Activated naive CD8-positive, alpha-beta T cell treated with anti-CD3 and anti-CD28 coated beads, Interleukin-2, amount 10 ng/mL, durations not matched to agents 7 days and 5 days (primary cell): ENCODE measurements around the gene SLC4A8. TPM values are rescaled to one million over a fixed set of nuclear protein-coding genes. Genes with fewer than 3 reads are reported as not detected.

Source experiments
- ATAC-seq: fragments of 150-1000 bp; cut with Tn5 transposase; one replicate; pipeline ENCODE4 v1.10.0; 2021; ENCODE audit warnings: low read depth, moderate library complexity
- POLR2A ChIA-PET: fragments of 350-600 bp; sonication (Branson Sonifier 250); formaldehyde crosslinking; loops from one replicate; lab custom pipeline; 2021; ENCODE audit warnings: antibody characterized with exemption; lab: Charles Lee
- DNase-seq: peaks from one replicate; pipeline ENCODE4 v3.0.0; 2021
- H3K27ac Mint-ChIP-seq: one replicate; pipeline ENCODE4 v1.8.0; 2022; ENCODE audit warnings: mild to moderate bottlenecking, mixed read lengths
- H3K27me3 Mint-ChIP-seq: one replicate; pipeline ENCODE4 v1.8.0; 2022; ENCODE audit warnings: mild to moderate bottlenecking, moderate library complexity, mixed read lengths
- H3K36me3 Mint-ChIP-seq: one replicate; pipeline ENCODE4 v1.8.0; 2021; ENCODE audit warnings: mild to moderate bottlenecking, mixed read lengths
- H3K4me1 Mint-ChIP-seq: one replicate; pipeline ENCODE4 v1.8.0; 2021; ENCODE audit warnings: mixed read lengths
- H3K4me3 Mint-ChIP-seq: one replicate; pipeline ENCODE4 v1.8.0; 2022; ENCODE audit warnings: mild to moderate bottlenecking, moderate library complexity, mixed read lengths
- H3K9me3 Mint-ChIP-seq: one replicate; pipeline ENCODE4 v1.8.0; 2021; ENCODE audit warnings: mixed read lengths
- total RNA-seq, 2 experiments: library from RNA; stranded (reverse); gene quantifications; one replicate each; pipeline ENCODE4 v1.2.3, GENCODE V29; 2021

The SLC4A8 gene
- total RNA-seq, 2 experiments from 2014 or later: 6.1 TPM

DNA sequence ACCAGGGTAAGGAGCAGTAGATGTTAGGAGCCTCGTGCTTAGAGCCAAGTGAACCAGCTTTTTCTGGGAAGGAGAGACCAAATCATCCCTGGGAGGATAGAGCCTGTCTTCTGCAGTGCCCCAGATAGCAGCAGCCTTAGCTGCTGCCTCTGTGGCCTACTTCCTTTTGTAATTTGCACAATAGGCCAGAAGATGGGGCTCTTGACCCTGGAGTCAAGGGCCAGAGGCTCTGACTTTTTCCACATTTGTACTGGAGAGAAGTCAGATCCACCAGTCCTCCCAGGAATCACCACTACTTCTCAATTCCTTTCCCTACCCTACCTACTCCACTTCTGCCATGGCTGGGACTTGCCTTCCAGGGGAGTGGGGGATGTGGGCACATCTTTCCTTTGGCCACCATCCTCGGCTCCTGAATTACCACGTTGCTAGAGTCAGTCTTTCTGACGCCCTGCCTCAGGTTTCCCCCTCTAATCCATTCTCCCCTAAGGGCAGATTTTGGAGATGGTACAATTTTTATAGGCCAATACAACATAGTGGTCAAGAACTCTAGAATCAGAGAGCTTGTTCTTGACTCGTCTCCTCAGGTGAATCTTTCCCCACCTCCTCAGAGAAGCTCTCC lies 3.3 kb upstream of the SLC4A8 start:
- Mint-ChIP-seq H3K9me3 (no peaks in the 10 kb centered on the region), H3K36me3 (no peaks in the 10 kb centered on the region), H3K4me3 (no peak overlapping the region), H3K27ac (no peak overlapping the region), H3K27me3 (peaks cover 3% of the 10 kb centered on the region), H3K4me1 (peaks cover 19% of the 10 kb centered on the region)
- ATAC-seq (no peak), DNase-seq (peak; percentile 42)
- POLR2A ChIA-PET: interaction anchor here (1.0 kb wide), 1 partner anchor 111 kb away, joined by 3 read pairs; no protein-coding TSS in a partner anchor

DNA sequence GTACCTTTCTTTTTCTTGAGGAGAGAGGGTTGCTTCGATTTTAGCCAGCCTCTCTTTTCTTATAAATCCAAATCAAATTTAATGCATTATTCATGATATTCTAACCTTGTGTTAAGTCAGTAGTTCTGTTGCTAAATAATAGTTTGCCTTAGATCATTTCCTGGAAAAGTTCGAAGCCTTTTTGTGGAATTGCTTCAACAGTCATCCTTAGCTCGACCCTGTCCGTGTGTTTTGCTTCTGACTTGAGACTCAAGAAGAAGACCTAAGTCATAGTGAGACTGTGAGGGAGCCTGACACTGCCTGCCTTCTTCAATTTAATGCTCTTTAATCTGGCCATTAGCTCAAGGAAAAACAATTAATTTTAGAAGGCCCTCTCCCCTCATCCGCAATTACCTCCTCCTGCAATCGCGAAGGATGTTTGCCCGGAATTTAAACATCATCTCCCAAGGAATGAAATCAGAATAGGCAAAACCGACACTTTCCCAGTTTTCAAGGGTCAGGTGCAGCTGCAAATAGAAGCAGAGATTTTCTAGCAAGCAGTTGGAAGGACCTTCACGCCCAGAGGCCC lies 453 bp upstream of the SLC4A8 start:
- Mint-ChIP-seq H3K4me1 (peaks cover 27% of the 10 kb centered on the region), H3K27me3 (peaks cover 3% of the 10 kb centered on the region), H3K9me3 (no peaks in the 10 kb centered on the region), H3K36me3 (no peaks in the 10 kb centered on the region), H3K4me3 (peak overlapping the region; percentile 76), H3K27ac (no peak overlapping the region)
- POLR2A ChIA-PET: interaction anchor here (0.6 to 1.1 kb wide), 2 partner anchors 30 to 97 kb away, joined by 4 to 7 read pairs; no protein-coding TSS in a partner anchor
- DNase-seq (no peak), ATAC-seq (no peak)

DNA sequence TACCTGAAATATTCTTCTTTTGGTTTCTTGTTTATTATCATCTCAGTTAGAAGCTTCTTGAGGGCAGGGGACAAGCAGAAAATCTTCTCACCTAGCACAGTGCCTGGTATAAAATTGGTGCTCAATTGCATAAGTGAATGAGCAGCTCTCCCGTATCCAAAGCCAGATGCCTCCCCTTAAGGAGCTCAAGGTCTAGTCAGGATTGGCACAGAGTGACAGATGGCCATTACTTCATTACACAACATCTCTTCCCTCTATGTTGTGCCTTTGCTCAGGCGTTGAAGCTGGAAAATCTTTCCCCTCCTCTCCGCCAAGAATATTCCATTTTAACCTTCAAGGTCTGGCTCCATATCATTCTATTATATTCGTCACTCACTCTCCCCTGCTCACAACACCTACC lies 3.6 kb downstream of the SLC4A8 start:
- POLR2A ChIA-PET: no interaction called here
- Mint-ChIP-seq H3K27me3 (peaks cover 12% of the 10 kb centered on the region), H3K36me3 (peaks cover 3% of the 10 kb centered on the region), H3K4me1 (peaks cover 21% of the 10 kb centered on the region), H3K4me3 (no peak overlapping the region), H3K27ac (no peak overlapping the region), H3K9me3 (peaks cover 1% of the 10 kb centered on the region)
- ATAC-seq: no peak
- no peak for DNase-seq

DNA sequence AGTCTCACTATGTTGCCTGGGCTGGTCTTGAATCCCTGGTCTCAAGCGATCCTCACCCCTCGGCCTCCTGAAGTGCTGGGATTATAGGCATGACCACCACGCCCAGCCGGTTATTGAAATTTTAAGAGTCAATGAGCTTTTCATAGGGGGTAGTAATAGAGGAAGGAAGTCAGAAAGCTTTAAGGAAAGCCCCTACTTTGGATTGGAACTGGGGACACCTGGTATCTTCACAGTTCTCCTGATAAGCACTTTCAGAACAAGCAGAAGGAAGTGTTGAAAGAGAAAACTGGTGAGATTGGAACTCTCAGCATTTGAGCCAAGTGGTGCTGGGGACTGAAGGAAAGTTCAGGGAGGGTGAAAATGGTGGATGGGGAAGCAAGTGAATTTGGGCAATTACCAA lies 5.1 kb downstream of the SLC4A8 start:
- Mint-ChIP-seq H3K4me3 (no peak overlapping the region), H3K4me1 (peaks cover 15% of the 10 kb centered on the region), H3K27ac (no peak overlapping the region), H3K36me3 (peaks cover 3% of the 10 kb centered on the region), H3K27me3 (peaks cover 11% of the 10 kb centered on the region), H3K9me3 (peaks cover 1% of the 10 kb centered on the region)
- POLR2A ChIA-PET: no interaction called here
- ATAC-seq (no peak), DNase-seq (no peak)

GRCh38 chr12:51430196-51430895 lies 5.7 kb downstream of the SLC4A8 start:
- peaks cover 1% of the 10 kb centered on the region for H3K9me3 Mint-ChIP-seq
- H3K4me3 Mint-ChIP-seq: no peak overlapping the region
- ATAC-seq: no peak
- peaks cover 13% of the 10 kb centered on the region for H3K4me1 Mint-ChIP-seq
- POLR2A ChIA-PET: no interaction called here
- peaks cover 16% of the 10 kb centered on the region for H3K27me3 Mint-ChIP-seq
- DNase-seq: no peak
- no peak overlapping the region for H3K27ac Mint-ChIP-seq
- H3K36me3 Mint-ChIP-seq: peaks cover 3% of the 10 kb centered on the region

GRCh38 chr12:51432921-51433320 lies 8.3 kb downstream of the SLC4A8 start:
- Mint-ChIP-seq H3K9me3 (peaks cover 1% of the 10 kb centered on the region), H3K4me1 (peaks cover 9% of the 10 kb centered on the region), H3K27ac (no peak overlapping the region), H3K4me3 (no peak overlapping the region), H3K27me3 (peaks cover 16% of the 10 kb centered on the region), H3K36me3 (peaks cover 3% of the 10 kb centered on the region)
- no peak for ATAC-seq
- DNase-seq: no peak
- POLR2A ChIA-PET: no interaction called here

GRCh38 chr12:51434305-51434704 lies 9.7 kb downstream of the SLC4A8 start:
- H3K27ac Mint-ChIP-seq: no peak overlapping the region
- peaks cover 16% of the 10 kb centered on the region for H3K27me3 Mint-ChIP-seq
- peaks cover 1% of the 10 kb centered on the region for H3K9me3 Mint-ChIP-seq
- DNase-seq (no peak), ATAC-seq (no peak)
- H3K36me3 Mint-ChIP-seq: peaks cover 3% of the 10 kb centered on the region
- H3K4me3 Mint-ChIP-seq: no peak overlapping the region
- POLR2A ChIA-PET: no interaction called here
- H3K4me1 Mint-ChIP-seq: peaks cover 19% of the 10 kb centered on the region

GRCh38 chr12:51437431-51437830 lies 12.8 kb downstream of the SLC4A8 start:
- no peak for ATAC-seq
- Mint-ChIP-seq H3K4me1 (peaks cover 34% of the 10 kb centered on the region), H3K36me3 (peaks cover 7% of the 10 kb centered on the region), H3K27ac (no peak overlapping the region), H3K4me3 (no peak overlapping the region), H3K27me3 (peaks cover 5% of the 10 kb centered on the region), H3K9me3 (no peaks in the 10 kb centered on the region)
- POLR2A ChIA-PET: no interaction called here
- no peak for DNase-seq

DNA sequence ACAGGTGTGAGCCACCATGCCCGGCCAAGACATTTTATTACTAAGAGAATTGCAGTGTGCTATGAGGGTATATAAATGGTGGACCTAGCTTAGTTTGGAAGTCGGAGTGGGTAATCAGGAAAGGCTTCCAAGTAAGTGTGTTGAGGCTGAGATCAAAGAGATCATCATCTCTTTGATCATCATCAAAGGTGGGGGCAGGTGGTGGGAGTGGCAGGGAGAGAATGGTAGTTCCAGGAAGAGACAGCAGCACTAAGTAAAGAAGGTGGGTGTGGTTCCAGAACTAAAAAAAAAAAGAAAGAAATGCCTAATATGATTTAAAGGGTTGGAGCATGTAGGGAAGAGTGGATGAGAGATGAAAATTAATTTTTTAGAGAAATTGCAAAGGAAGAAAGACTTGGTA lies 14.7 kb downstream of the SLC4A8 start:
- H3K4me3 Mint-ChIP-seq: peak overlapping the region; percentile 34
- peak; percentile 70 for ATAC-seq

DNA sequence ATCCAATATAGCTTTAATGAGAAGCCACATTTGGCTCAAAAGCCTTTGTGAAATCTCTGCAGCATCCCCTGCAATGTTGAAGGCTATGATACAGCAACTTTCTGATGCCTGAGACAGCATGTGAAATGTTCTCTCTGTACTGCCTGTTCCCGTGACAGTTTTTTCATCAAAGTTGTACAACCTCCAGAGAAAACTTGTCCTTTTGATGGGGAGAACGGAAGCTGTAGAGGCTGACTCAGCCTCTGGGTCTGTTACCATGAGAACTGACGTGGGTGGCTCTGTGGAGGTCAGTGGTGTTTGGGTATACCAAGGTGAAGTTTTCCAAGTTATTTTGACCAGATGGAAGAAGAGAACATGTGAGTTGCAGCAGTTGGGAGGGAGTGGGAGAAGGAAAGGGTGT lies 17.0 kb downstream of the SLC4A8 start:
- Mint-ChIP-seq H3K4me3 (no peak overlapping the region), H3K4me1 (peaks cover 33% of the 10 kb centered on the region), H3K9me3 (no peaks in the 10 kb centered on the region), H3K36me3 (peaks cover 7% of the 10 kb centered on the region), H3K27ac (no peak overlapping the region), H3K27me3 (peaks cover 3% of the 10 kb centered on the region)
- ATAC-seq: peak; percentile 73
- POLR2A ChIA-PET: no interaction called here
- no peak for DNase-seq

More for the DNA sequence above, 14.7 kb downstream of the SLC4A8 start:
- Mint-ChIP-seq H3K4me1 (peaks cover 33% of the 10 kb centered on the region), H3K27me3 (peaks cover 5% of the 10 kb centered on the region), H3K36me3 (peaks cover 7% of the 10 kb centered on the region), H3K9me3 (no peaks in the 10 kb centered on the region), H3K27ac (peak overlapping the region; percentile 5)
- DNase-seq: no peak
- POLR2A ChIA-PET: interaction anchor here (0.6 kb wide), 1 partner anchor 212 kb away, joined by 3 read pairs; no protein-coding TSS in a partner anchor

DNA sequence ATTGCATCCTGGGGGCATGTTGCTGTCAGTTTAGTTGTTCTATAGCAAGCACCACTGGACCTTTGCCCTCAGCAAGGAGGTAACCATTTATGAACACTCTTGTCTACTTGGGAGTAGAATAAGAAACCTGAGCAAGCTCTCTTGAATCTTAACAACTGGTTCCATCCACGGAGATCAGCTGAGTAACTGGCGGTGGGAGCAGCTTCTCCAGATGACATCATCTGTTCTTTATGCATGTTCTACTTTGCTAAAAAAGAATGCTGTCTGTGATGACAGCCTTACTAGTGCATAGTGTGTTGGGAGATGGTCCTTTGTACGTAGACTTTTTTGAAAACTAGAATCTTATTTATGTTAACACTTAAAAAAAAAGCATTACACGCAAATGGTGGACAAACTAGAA lies 17.7 kb downstream of the SLC4A8 start:
- POLR2A ChIA-PET: no interaction called here
- ATAC-seq (no peak), DNase-seq (no peak)
- peaks cover 33% of the 10 kb centered on the region for H3K4me1 Mint-ChIP-seq
- H3K4me3 Mint-ChIP-seq: no peak overlapping the region
- H3K27ac Mint-ChIP-seq: no peak overlapping the region
- no peaks in the 10 kb centered on the region for H3K9me3 Mint-ChIP-seq
- peaks cover 7% of the 10 kb centered on the region for H3K36me3 Mint-ChIP-seq
- H3K27me3 Mint-ChIP-seq: peaks cover 3% of the 10 kb centered on the region

- no peaks in the 10 kb centered on the region for H3K9me3 Mint-ChIP-seq
- DNase-seq (no peak), ATAC-seq (no peak)
- peaks cover 12% of the 10 kb centered on the region for H3K36me3 Mint-ChIP-seq
- POLR2A ChIA-PET: no interaction called here
- peaks cover 30% of the 10 kb centered on the region for H3K4me1 Mint-ChIP-seq
- no peak overlapping the region for H3K27ac Mint-ChIP-seq
- no peak overlapping the region for H3K4me3 Mint-ChIP-seq
- H3K27me3 Mint-ChIP-seq: peaks cover 3% of the 10 kb centered on the region
Observed at GRCh38 chr12:51443573-51443972, 18.9 kb downstream of the SLC4A8 start.

DNA sequence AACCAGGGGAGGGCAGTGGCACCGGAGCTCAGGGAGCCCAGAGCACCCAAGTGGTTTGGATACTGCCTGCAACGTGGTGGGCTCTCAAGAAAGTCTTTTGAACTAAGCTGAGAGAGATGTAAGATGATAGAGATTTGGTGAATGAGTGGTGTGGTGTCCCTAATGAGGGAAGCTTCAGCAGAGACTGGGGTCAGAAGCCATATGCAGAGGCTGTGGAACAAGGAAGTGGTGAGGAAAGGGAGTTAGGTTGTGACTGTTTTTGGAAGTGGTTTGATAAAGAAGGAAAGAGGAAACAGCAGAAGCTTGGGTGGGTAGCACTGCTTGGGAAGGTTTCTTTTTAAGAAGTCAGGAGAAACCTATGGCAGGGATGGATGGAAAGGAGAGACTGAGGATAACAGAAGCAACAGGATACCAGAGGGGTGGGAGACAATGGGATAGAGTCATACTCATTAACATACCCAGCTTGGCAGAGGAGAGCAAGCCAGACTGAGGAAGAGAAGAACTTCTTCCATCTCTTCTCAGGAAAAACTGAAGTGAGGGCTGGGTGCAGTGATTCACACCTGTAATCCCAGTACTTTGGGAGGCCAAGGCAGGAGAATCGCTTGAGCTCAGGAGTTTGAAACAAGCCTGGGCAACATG lies 24.1 kb downstream of the SLC4A8 start:
- POLR2A ChIA-PET: no interaction called here
- H3K4me1 Mint-ChIP-seq: peaks cover 13% of the 10 kb centered on the region
- no peaks in the 10 kb centered on the region for H3K9me3 Mint-ChIP-seq
- H3K27me3 Mint-ChIP-seq: peaks cover 7% of the 10 kb centered on the region
- ATAC-seq: no peak
- peaks cover 9% of the 10 kb centered on the region for H3K36me3 Mint-ChIP-seq
- no peak overlapping the region for H3K4me3 Mint-ChIP-seq
- H3K27ac Mint-ChIP-seq: peak overlapping the region; percentile 55
- DNase-seq: no peak
